ENCODE data around the gene POLD3.

The POLD3 gene

GRCh38 chr11:74662487-74663103 lies 70.2 kb downstream of the POLD3 start:
- H3K27me3 ChIP-seq (replicated peaks; ENCODE audit: control insufficient read depth, insufficient read depth, low read length): no peaks in the 10 kb centered on the region
- no peaks in the 10 kb centered on the region for H3K36me3 ChIP-seq (ENCODE audit: control insufficient read depth, insufficient read depth, low read length)
- DNase-seq (ENCODE audit: extremely low read depth, insufficient read length): no peak
- H3K4me3 ChIP-seq (replicated peaks; ENCODE audit: low read depth, low read length): no peak overlapping the region
- TF ChIP-seq CTCF (IDR thresholded peaks at IDR 0.05; ENCODE audit: insufficient read depth, low read length, poor library complexity, severe bottlenecking): no peak

- DNase-seq (ENCODE audit: extremely low read depth, insufficient read length): no peak
- H3K36me3 ChIP-seq (ENCODE audit: control insufficient read depth, insufficient read depth, low read length): no peaks in the 10 kb centered on the region
- no peaks in the 10 kb centered on the region for H3K27me3 ChIP-seq (replicated peaks; ENCODE audit: control insufficient read depth, insufficient read depth, low read length)
- H3K4me3 ChIP-seq (replicated peaks; ENCODE audit: low read depth, low read length): no peak overlapping the region
- no peak for TF ChIP-seq CTCF (IDR thresholded peaks at IDR 0.05; ENCODE audit: insufficient read depth, low read length, poor library complexity, severe bottlenecking)
Measured at GRCh38 chr11:74663315-74663714, 70.9 kb downstream of the POLD3 start.

GRCh38 chr11:74669211-74670160 lies 77.1 kb downstream of the POLD3 start:
- Histone ChIP-seq H3K36me3 (ENCODE audit: control insufficient read depth, insufficient read depth, low read length) (no peaks in the 10 kb centered on the region), H3K27me3 (replicated peaks; ENCODE audit: control insufficient read depth, insufficient read depth, low read length) (no peaks in the 10 kb centered on the region), H3K4me3 (replicated peaks; ENCODE audit: low read depth, low read length) (no peak overlapping the region)
- no peak for TF ChIP-seq CTCF (IDR thresholded peaks at IDR 0.05; ENCODE audit: insufficient read depth, low read length, poor library complexity, severe bottlenecking)
- no peak for DNase-seq (ENCODE audit: extremely low read depth, insufficient read length)

GRCh38 chr11:74670171-74670570 lies 77.8 kb downstream of the POLD3 start:
- no peaks in the 10 kb centered on the region for H3K36me3 ChIP-seq (ENCODE audit: control insufficient read depth, insufficient read depth, low read length)
- DNase-seq (ENCODE audit: extremely low read depth, insufficient read length): no peak
- no peak overlapping the region for H3K4me3 ChIP-seq (replicated peaks; ENCODE audit: low read depth, low read length)
- no peak for TF ChIP-seq CTCF (IDR thresholded peaks at IDR 0.05; ENCODE audit: insufficient read depth, low read length, poor library complexity, severe bottlenecking)
- no peaks in the 10 kb centered on the region for H3K27me3 ChIP-seq (replicated peaks; ENCODE audit: control insufficient read depth, insufficient read depth, low read length)

- no peak for TF ChIP-seq CTCF (IDR thresholded peaks at IDR 0.05; ENCODE audit: insufficient read depth, low read length, poor library complexity, severe bottlenecking)
- DNase-seq (ENCODE audit: extremely low read depth, insufficient read length): no peak
Measured at GRCh38 chr11:74671520-74672196, 79.3 kb downstream of the POLD3 start.

More at GRCh38 chr11:74671520-74672196, 79.3 kb downstream of the POLD3 start:
- Histone ChIP-seq H3K27me3 (replicated peaks; ENCODE audit: control insufficient read depth, insufficient read depth, low read length) (no peaks in the 10 kb centered on the region), H3K4me3 (replicated peaks; ENCODE audit: low read depth, low read length) (no peak overlapping the region), H3K36me3 (ENCODE audit: control insufficient read depth, insufficient read depth, low read length) (no peaks in the 10 kb centered on the region)

Measured in GM06990 (cell line).